ENCODE data around the gene SGPL1.
"Not testable (repeated sequence)": the region's sequence is repeated elsewhere in the genome, so short reads cannot be mapped to it uniquely, and the experiment has no call there.

Gene SGPL1

GRCh38 chr10:70911386-70911785 is 95.6 kb downstream of the SGPL1 start:
- no peak for DNase-seq (ENCODE audit: low read depth, low spot score)
- H3K4me3 ChIP-seq (ENCODE audit: low read length) = no peak overlapping the region

- no peak overlapping the region for H3K4me3 ChIP-seq (ENCODE audit: low read length)
- DNase-seq (ENCODE audit: low read depth, low spot score) = no peak
Observed at GRCh38 chr10:70912556-70912955, 96.8 kb downstream of the SGPL1 start.

GRCh38 chr10:70913191-70913892 is 97.6 kb downstream of the SGPL1 start:
- H3K4me3 ChIP-seq (ENCODE audit: low read length) = no peak overlapping the region
- no peak for DNase-seq (ENCODE audit: low read depth, low spot score)

GRCh38 chr10:70913893-70914240 is 98.1 kb downstream of the SGPL1 start:
- no peak overlapping the region for H3K4me3 ChIP-seq (ENCODE audit: low read length)
- DNase-seq (ENCODE audit: low read depth, low spot score) = no peak

GRCh38 chr10:70914316-70914864 is 98.6 kb downstream of the SGPL1 start:
- DNase-seq (ENCODE audit: low read depth, low spot score) = no peak
- H3K4me3 ChIP-seq (ENCODE audit: low read length) = no peak overlapping the region

GRCh38 chr10:70915206-70915605 is 99.5 kb downstream of the SGPL1 start:
- no peak for DNase-seq (ENCODE audit: low read depth, low spot score)
- H3K4me3 ChIP-seq (ENCODE audit: low read length) = no peak overlapping the region

- DNase-seq (ENCODE audit: low read depth, low spot score) = no peak
- H3K4me3 ChIP-seq (ENCODE audit: low read length) = no peak overlapping the region
Observed at GRCh38 chr10:70915806-70916205, 100.1 kb downstream of the SGPL1 start.

GRCh38 chr10:70916241-70916640 is 100.5 kb downstream of the SGPL1 start:
- no peak for DNase-seq (ENCODE audit: low read depth, low spot score)
- no peak overlapping the region for H3K4me3 ChIP-seq (ENCODE audit: low read length)

- H3K4me3 ChIP-seq (ENCODE audit: low read length) = no peak overlapping the region
- no peak for DNase-seq (ENCODE audit: low read depth, low spot score)
Observed at GRCh38 chr10:70917226-70917625, 101.5 kb downstream of the SGPL1 start.

GRCh38 chr10:70917635-70918034 is 101.9 kb downstream of the SGPL1 start:
- no peak for DNase-seq (ENCODE audit: low read depth, low spot score)
- H3K4me3 ChIP-seq (ENCODE audit: low read length) = no peak overlapping the region

- no peak overlapping the region for H3K4me3 ChIP-seq (ENCODE audit: low read length)
- DNase-seq (ENCODE audit: low read depth, low spot score) = no peak
Observed at GRCh38 chr10:70918851-70919530, 103.2 kb downstream of the SGPL1 start.

- not testable (repeated sequence) for H3K4me3 ChIP-seq (ENCODE audit: low read length); DNase-seq (ENCODE audit: low read depth, low spot score)
Observed at GRCh38 chr10:70919906-70920305, 104.2 kb downstream of the SGPL1 start.

GRCh38 chr10:70920519-70920918 is 104.8 kb downstream of the SGPL1 start:
- no peak for DNase-seq (ENCODE audit: low read depth, low spot score)
- H3K4me3 ChIP-seq (ENCODE audit: low read length) = no peak overlapping the region

GRCh38 chr10:70921285-70921684 is 105.5 kb downstream of the SGPL1 start:
- H3K4me3 ChIP-seq (ENCODE audit: low read length) = no peak overlapping the region
- DNase-seq (ENCODE audit: low read depth, low spot score) = no peak

GRCh38 chr10:70923696-70924095 is 107.9 kb downstream of the SGPL1 start:
- no peak for DNase-seq (ENCODE audit: low read depth, low spot score)
- no peak overlapping the region for H3K4me3 ChIP-seq (ENCODE audit: low read length)

GRCh38 chr10:70925377-70926225 is 109.9 kb downstream of the SGPL1 start:
- no peak for DNase-seq (ENCODE audit: low read depth, low spot score)
- H3K4me3 ChIP-seq (ENCODE audit: low read length) = no peak overlapping the region

- no peak overlapping the region for H3K4me3 ChIP-seq (ENCODE audit: low read length)
- DNase-seq (ENCODE audit: low read depth, low spot score) = no peak
Observed at GRCh38 chr10:70926226-70927000, 110.7 kb downstream of the SGPL1 start.

- H3K4me3 ChIP-seq (ENCODE audit: low read length) = no peak overlapping the region
Observed at GRCh38 chr10:70927189-70927943, 111.6 kb downstream of the SGPL1 start.

More at GRCh38 chr10:70927189-70927943, 111.6 kb downstream of the SGPL1 start:
- no peak for DNase-seq (ENCODE audit: low read depth, low spot score)
